ENCODE results near the gene RALGPS1.

RALGPS1 gene

GRCh38 chr9:126983767-126984166 is 69.2 kb downstream of the RALGPS1 start:
- no peak for DNase-seq (ENCODE audit: extremely low spot score)
- no peak for TF ChIP-seq ZNF384 (IDR thresholded peaks at IDR 0.05)
- TF ChIP-seq TARDBP (IDR thresholded peaks at IDR 0.05): no peak
- TF ChIP-seq SP1 (IDR thresholded peaks at IDR 0.05): no peak
- no peak for TF ChIP-seq NFRKB (IDR thresholded peaks at IDR 0.05)
- no peak for TF ChIP-seq BHLHE40 (IDR thresholded peaks at IDR 0.05; ENCODE audit: borderline replicate concordance)
- no peak for TF ChIP-seq FOXK2 (IDR thresholded peaks at IDR 0.05)
- TF ChIP-seq SUZ12 (IDR thresholded peaks at IDR 0.05): no peak
- no peak for TF ChIP-seq HDGF (IDR thresholded peaks at IDR 0.05; ENCODE audit: borderline replicate concordance)
- no peak for TF ChIP-seq ARNT (IDR thresholded peaks at IDR 0.05)
- no peak for TF ChIP-seq ELF4 (IDR thresholded peaks at IDR 0.05)
- no peak for TF ChIP-seq CTBP1 (IDR thresholded peaks at IDR 0.05; ENCODE audit: borderline replicate concordance)
- TF ChIP-seq L3MBTL2 (conservative IDR thresholded peaks at IDR 0.05): no peak
- no peak for TF ChIP-seq FOXA1 (IDR thresholded peaks at IDR 0.05)
- no peak for TF ChIP-seq PKNOX1 (IDR thresholded peaks at IDR 0.05)
- TF ChIP-seq LEF1 (IDR thresholded peaks at IDR 0.05; ENCODE audit: borderline replicate concordance): no peak
- no peak for TF ChIP-seq FOXM1 (IDR thresholded peaks at IDR 0.05; ENCODE audit: borderline replicate concordance)
- POLR2A ChIA-PET: no interaction called here
- CTCF ChIA-PET: no interaction called here

- no peak for DNase-seq (ENCODE audit: extremely low spot score)
- POLR2A ChIA-PET: no interaction called here
These were observed 70.4 kb downstream of the RALGPS1 start for GRCh38 chr9:126984969-126985368.

GRCh38 chr9:126985870-126986498 is 71.4 kb downstream of the RALGPS1 start:
- ChIA-PET CTCF (no interaction called here), POLR2A (no interaction called here)
- TF ChIP-seq FOXK2 (IDR thresholded peaks at IDR 0.05) (no peak), TARDBP (IDR thresholded peaks at IDR 0.05) (no peak), ZNF384 (IDR thresholded peaks at IDR 0.05) (no peak), CTBP1 (IDR thresholded peaks at IDR 0.05; ENCODE audit: borderline replicate concordance) (no peak), LEF1 (IDR thresholded peaks at IDR 0.05; ENCODE audit: borderline replicate concordance) (no peak), ARNT (IDR thresholded peaks at IDR 0.05) (no peak), FOXM1 (IDR thresholded peaks at IDR 0.05; ENCODE audit: borderline replicate concordance) (no peak), SP1 (IDR thresholded peaks at IDR 0.05) (no peak), SUZ12 (IDR thresholded peaks at IDR 0.05) (no peak)
- DNase-seq (ENCODE audit: extremely low spot score): no peak

More at GRCh38 chr9:126984969-126985368, 70.4 kb downstream of the RALGPS1 start:
- TF ChIP-seq ARNT (IDR thresholded peaks at IDR 0.05) (no peak), BHLHE40 (IDR thresholded peaks at IDR 0.05; ENCODE audit: borderline replicate concordance) (no peak), TARDBP (IDR thresholded peaks at IDR 0.05) (no peak), ELF4 (IDR thresholded peaks at IDR 0.05) (no peak), NFRKB (IDR thresholded peaks at IDR 0.05) (no peak), PKNOX1 (IDR thresholded peaks at IDR 0.05) (no peak), FOXA1 (IDR thresholded peaks at IDR 0.05) (no peak), SP1 (IDR thresholded peaks at IDR 0.05) (no peak), SUZ12 (IDR thresholded peaks at IDR 0.05) (no peak), L3MBTL2 (conservative IDR thresholded peaks at IDR 0.05) (no peak), FOXK2 (IDR thresholded peaks at IDR 0.05) (no peak), ZNF384 (IDR thresholded peaks at IDR 0.05) (no peak), CTBP1 (IDR thresholded peaks at IDR 0.05; ENCODE audit: borderline replicate concordance) (no peak), HDGF (IDR thresholded peaks at IDR 0.05; ENCODE audit: borderline replicate concordance) (no peak), FOXM1 (IDR thresholded peaks at IDR 0.05; ENCODE audit: borderline replicate concordance) (no peak), LEF1 (IDR thresholded peaks at IDR 0.05; ENCODE audit: borderline replicate concordance) (no peak)
- CTCF ChIA-PET: no interaction called here

- TF ChIP-seq LEF1 (IDR thresholded peaks at IDR 0.05; ENCODE audit: borderline replicate concordance) (no peak), FOXM1 (IDR thresholded peaks at IDR 0.05; ENCODE audit: borderline replicate concordance) (no peak), SP1 (IDR thresholded peaks at IDR 0.05) (no peak), TARDBP (IDR thresholded peaks at IDR 0.05) (no peak), HDGF (IDR thresholded peaks at IDR 0.05; ENCODE audit: borderline replicate concordance) (no peak), L3MBTL2 (conservative IDR thresholded peaks at IDR 0.05) (no peak), FOXK2 (IDR thresholded peaks at IDR 0.05) (no peak)
- ChIA-PET POLR2A (no interaction called here), CTCF (no interaction called here)
- no peak for DNase-seq (ENCODE audit: extremely low spot score)
These were observed 71.9 kb downstream of the RALGPS1 start for GRCh38 chr9:126986506-126986951.

GRCh38 chr9:126988857-126989256 is 74.3 kb downstream of the RALGPS1 start:
- no peak for DNase-seq (ENCODE audit: extremely low spot score)
- ChIA-PET CTCF (no interaction called here), POLR2A (no interaction called here)
- no peak for TF ChIP-seq SP1 (IDR thresholded peaks at IDR 0.05)
- no peak for TF ChIP-seq LEF1 (IDR thresholded peaks at IDR 0.05; ENCODE audit: borderline replicate concordance)
- TF ChIP-seq SUZ12 (IDR thresholded peaks at IDR 0.05): no peak
- no peak for TF ChIP-seq BHLHE40 (IDR thresholded peaks at IDR 0.05; ENCODE audit: borderline replicate concordance)
- TF ChIP-seq NFRKB (IDR thresholded peaks at IDR 0.05): no peak
- TF ChIP-seq PKNOX1 (IDR thresholded peaks at IDR 0.05): no peak
- no peak for TF ChIP-seq FOXM1 (IDR thresholded peaks at IDR 0.05; ENCODE audit: borderline replicate concordance)

Measured in HEK293T (cell line).